MG63 (cell line): ENCODE measurements around the gene DNAH8. TPM values are rescaled to one million over a fixed set of nuclear protein-coding genes. Genes with fewer than 3 reads are reported as not detected.
A peak's percentile ranks its signal among the peaks of the same experiment; 100 is the strongest.

Experiments
- DNase-seq: peaks from one replicate; pipeline ENCODE4 v3.0.0-alpha.2; 2020
- H3K27me3 ChIP-seq: fragments of 250-450 bp; sonication (Bioruptor Pico); 2 replicates; pipeline ENCODE4 v1.5.1; 2020; ENCODE audit warnings: mild to moderate bottlenecking, moderate library complexity
- H3K36me3 ChIP-seq: fragments of 250-450 bp; sonication (Bioruptor Pico); 2 replicates; pipeline ENCODE4 v1.5.1; 2020; ENCODE audit warnings: mild to moderate bottlenecking, moderate library complexity
- H3K4me3 ChIP-seq: fragments of 250-450 bp; sonication (Bioruptor Pico); 2 replicates; pipeline ENCODE4 v1.5.1; 2020; ENCODE audit warnings: mild to moderate bottlenecking, moderate library complexity
- H3K9me3 ChIP-seq: fragments of 250-450 bp; sonication (Bioruptor Pico); 2 replicates; pipeline ENCODE4 v1.5.1; 2020; ENCODE audit warnings: mild to moderate bottlenecking, moderate library complexity
- total RNA-seq: library from RNA; depleted of rRNA; stranded (reverse); fragments of >200 nt; shearing (Covaris generic); gene quantifications from 2 replicates; pipeline ENCODE4 v1.2.3, GENCODE V29; 2014; ENCODE audit warnings: low replicate concordance

The DNAH8 gene
- total RNA-seq, 1 experiment from 2014 or later, result 1.2 TPM

- Histone ChIP-seq H3K9me3 (no peaks in the 10 kb centered on the region), H3K36me3 (no peaks in the 10 kb centered on the region), H3K4me3 (no peak overlapping the region), H3K27me3 (peaks cover 42% of the 10 kb centered on the region)
- no peak for DNase-seq
Measured at GRCh38 chr6:39017547-39017880, 302.4 kb downstream of the DNAH8 start.

DNA sequence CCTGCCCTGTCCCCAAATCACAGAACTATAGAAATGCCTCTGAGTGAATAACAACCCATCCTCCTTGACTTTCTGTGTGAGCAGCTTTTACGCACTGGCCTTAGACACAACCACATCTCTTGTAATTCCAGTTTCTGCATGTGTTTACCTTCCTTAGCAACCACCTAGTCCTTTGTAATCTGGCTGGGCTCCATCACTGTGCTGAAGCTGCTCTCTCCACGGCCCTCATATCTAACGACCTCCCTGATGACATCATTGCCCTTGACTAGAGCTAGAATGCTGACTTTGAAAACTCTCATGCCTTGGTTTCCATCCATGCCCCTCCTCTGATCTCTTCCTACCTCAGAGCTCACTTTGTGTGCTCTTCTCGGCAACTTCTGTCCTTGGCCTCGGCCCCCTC, 303.0 kb downstream of the DNAH8 start:
- H3K27me3 ChIP-seq, result peaks cover 44% of the 10 kb centered on the region
- H3K4me3 ChIP-seq, result no peak overlapping the region
- no peaks in the 10 kb centered on the region for H3K36me3 ChIP-seq
- no peaks in the 10 kb centered on the region for H3K9me3 ChIP-seq
- no peak for DNase-seq

DNA sequence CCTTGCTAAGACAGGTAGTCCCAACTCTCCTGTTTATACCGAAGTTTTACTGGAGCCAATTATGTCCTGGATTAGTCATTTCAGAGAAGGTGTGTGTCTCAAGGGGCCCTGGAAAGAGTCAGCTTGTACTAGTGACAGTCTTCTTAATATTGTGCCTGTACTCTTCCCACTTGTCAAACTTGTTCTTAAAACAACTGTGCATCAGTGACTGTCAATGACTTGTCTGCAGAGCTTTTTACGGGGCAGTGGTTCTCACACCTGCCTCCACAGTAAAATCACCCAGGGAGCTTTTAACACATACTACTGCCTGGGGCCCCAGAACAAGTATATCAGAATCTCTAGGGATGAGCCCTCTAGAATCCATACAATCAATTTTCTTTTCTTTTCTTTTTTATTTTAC, 305.0 kb downstream of the DNAH8 start:
- Histone ChIP-seq H3K9me3 (no peaks in the 10 kb centered on the region), H3K4me3 (no peak overlapping the region), H3K36me3 (no peaks in the 10 kb centered on the region), H3K27me3 (peaks cover 58% of the 10 kb centered on the region)
- no peak for DNase-seq

GRCh38 chr6:39021041-39021440, 305.9 kb downstream of the DNAH8 start:
- H3K9me3 ChIP-seq, result no peaks in the 10 kb centered on the region

GRCh38 chr6:39021779-39022178, 306.7 kb downstream of the DNAH8 start:
- Histone ChIP-seq H3K27me3 (peaks cover 66% of the 10 kb centered on the region), H3K9me3 (no peaks in the 10 kb centered on the region), H3K4me3 (no peak overlapping the region), H3K36me3 (no peaks in the 10 kb centered on the region)
- no peak for DNase-seq

More at GRCh38 chr6:39021041-39021440, 305.9 kb downstream of the DNAH8 start:
- Histone ChIP-seq H3K4me3 (no peak overlapping the region), H3K36me3 (no peaks in the 10 kb centered on the region), H3K27me3 (peaks cover 64% of the 10 kb centered on the region)
- DNase-seq, result no peak

DNA sequence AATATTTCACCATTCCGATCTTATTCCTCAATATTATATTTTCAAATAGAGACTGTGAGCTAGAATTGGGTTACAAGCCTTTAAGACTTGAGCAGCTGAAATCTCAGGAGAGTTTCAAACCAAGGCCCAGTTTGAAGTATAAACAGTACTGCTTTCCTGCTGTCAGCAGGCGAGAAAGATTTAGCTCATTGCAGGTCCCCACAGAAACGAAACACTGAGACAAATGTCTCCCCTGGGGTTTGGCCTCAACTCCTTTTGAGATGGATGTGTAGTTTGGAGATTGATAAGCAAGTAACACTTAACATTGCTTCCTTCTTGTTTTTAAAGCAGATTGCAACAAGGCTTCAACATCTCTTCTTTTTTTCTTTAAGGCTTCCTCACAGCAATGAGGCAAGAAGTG, 311.1 kb downstream of the DNAH8 start:
- H3K36me3 ChIP-seq, result no peaks in the 10 kb centered on the region
- H3K4me3 ChIP-seq, result no peak overlapping the region
- no peak for DNase-seq
- peaks cover 73% of the 10 kb centered on the region for H3K27me3 ChIP-seq
- no peaks in the 10 kb centered on the region for H3K9me3 ChIP-seq

DNA sequence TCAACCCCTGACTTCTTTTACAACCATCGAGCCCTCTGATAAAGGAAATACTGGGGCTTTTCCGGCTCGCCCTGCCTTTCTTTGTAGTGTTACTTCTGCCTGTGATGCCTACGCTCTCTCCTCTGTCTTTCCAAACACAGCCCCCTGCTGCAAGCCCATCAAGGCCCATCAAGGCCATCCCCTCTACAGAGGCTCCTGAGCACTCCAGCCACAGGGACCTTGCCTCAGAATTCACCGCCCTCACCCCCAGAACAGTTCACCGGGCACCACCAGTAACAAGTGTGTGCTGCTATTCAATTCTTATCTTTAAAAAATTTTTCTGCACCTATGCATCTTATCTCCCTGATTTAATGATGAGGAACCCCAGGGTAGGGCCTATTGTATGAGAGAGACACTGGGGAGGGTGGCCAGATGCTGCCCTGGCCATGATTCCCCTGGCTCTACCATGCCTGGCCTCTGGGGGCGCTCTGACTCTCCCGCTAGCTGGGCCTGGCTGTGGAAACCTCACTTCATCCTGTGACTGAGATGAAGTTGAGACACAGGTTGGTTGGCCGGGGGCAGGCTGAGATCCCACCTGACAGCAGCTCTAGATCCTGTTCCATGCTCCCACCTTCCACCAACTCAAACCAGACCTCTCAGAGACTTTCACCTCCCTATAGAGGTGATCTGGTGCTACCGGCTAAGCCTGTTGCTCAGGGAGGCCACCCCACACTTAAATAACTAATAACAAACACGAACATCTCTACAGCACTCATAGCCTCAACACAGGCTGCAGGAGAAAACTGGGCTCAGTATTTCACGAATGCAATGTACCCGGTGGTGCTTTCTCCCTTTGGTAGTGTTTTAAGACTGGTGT, 314.3 kb downstream of the DNAH8 start:
- DNase-seq, result peak; percentile 74
- peaks cover 87% of the 10 kb centered on the region for H3K27me3 ChIP-seq

DNA sequence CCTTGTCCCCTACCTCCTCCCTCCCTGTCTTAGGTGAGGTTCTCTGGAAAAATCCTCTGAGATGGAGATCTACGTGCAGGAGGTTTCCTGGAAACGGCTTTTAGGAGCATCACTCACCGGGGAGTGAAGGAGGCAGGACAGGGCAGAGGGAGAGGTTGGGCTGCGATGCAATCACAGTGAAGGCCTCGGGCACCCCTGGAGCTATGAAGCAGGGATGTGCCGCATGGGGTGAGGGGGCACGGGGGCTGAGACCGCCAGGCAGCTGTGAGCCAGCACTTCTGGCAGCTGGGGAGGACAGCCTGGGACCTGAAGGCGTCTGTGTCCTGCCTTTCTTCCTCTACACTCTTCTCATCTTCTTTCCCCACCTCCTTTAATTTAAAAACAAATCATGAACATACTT, 320.6 kb downstream of the DNAH8 start:
- Histone ChIP-seq H3K27me3 (peaks cover 97% of the 10 kb centered on the region), H3K36me3 (no peaks in the 10 kb centered on the region), H3K4me3 (no peak overlapping the region), H3K9me3 (no peaks in the 10 kb centered on the region)
- no peak for DNase-seq

More for the DNA sequence above, 314.3 kb downstream of the DNAH8 start:
- no peaks in the 10 kb centered on the region for H3K9me3 ChIP-seq
- H3K36me3 ChIP-seq, result no peaks in the 10 kb centered on the region
- H3K4me3 ChIP-seq, result no peak overlapping the region

DNA sequence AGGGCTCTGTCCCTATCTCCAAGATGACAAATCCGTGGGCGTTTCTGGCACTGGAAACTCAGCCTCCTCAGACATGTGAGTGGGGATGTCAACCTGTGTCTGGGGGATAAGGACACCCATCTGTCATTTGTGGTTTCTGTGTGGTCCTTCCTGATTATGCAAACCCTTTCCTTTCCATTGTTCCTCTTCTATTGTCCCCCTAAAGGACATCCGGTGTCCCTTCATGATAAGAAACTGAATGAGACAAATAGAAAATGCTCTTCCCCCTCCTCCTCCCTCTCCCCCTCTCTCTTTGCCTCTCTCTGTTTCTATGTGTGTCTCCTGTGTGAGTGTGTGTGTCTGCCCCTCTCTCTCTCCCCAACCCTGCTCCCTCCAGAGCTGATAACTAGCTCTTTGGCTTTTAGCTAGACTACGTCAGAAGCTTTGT, 322.0 kb downstream of the DNAH8 start:
- Histone ChIP-seq H3K36me3 (no peaks in the 10 kb centered on the region), H3K9me3 (no peaks in the 10 kb centered on the region), H3K27me3 (peaks cover 94% of the 10 kb centered on the region), H3K4me3 (no peak overlapping the region)
- DNase-seq, result no peak

DNA sequence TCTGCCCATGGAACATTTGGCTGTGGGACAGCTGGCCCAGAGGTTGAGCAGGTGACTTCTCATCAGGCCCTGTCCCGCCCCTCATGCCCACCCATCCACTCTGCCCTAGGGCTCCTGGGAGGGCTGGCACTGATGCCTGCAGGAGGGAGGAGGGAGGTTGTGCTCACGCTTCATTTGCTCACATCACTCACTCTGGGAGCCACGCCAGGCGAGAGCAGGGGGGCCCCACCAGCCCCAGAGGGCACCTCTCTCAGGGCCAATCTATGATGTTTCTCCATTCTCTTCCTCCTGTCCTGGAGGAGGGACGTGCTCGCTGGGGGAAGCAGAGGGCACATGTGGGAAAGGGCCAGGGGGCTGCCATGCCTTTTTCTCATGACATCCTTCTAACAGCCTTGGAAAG, 322.6 kb downstream of the DNAH8 start:
- Histone ChIP-seq H3K27me3 (peaks cover 93% of the 10 kb centered on the region), H3K36me3 (no peaks in the 10 kb centered on the region), H3K9me3 (no peaks in the 10 kb centered on the region), H3K4me3 (no peak overlapping the region)
- no peak for DNase-seq

- H3K27me3 ChIP-seq, result peaks cover 76% of the 10 kb centered on the region
- DNase-seq, result no peak
- H3K36me3 ChIP-seq, result no peaks in the 10 kb centered on the region
- no peak overlapping the region for H3K4me3 ChIP-seq
- no peaks in the 10 kb centered on the region for H3K9me3 ChIP-seq
Measured at GRCh38 chr6:39040080-39040673, 325.1 kb downstream of the DNAH8 start.

DNA sequence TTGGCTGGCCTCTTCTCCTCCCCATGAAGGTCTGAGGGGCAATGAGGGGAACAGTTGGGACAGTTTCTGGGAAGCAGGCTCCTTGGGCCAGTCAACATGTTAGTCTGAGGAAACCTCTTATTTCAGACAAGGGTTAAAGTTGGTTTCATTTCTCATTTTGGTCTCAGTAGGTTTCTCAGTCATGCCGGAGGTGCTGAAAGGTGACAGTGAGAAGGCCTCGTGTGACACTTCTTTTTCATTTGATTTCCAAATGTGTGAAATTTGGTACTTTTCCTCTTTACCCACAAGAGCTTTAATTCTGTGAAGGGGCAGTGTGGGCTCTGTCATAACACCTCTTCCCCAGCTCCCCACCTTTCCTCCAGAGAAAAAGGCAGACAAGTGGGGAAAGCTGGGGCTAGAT, 326.0 kb downstream of the DNAH8 start:
- no peak for DNase-seq
- H3K27me3 ChIP-seq, result peaks cover 67% of the 10 kb centered on the region
- H3K4me3 ChIP-seq, result no peak overlapping the region
- no peaks in the 10 kb centered on the region for H3K9me3 ChIP-seq
- H3K36me3 ChIP-seq, result no peaks in the 10 kb centered on the region

DNA sequence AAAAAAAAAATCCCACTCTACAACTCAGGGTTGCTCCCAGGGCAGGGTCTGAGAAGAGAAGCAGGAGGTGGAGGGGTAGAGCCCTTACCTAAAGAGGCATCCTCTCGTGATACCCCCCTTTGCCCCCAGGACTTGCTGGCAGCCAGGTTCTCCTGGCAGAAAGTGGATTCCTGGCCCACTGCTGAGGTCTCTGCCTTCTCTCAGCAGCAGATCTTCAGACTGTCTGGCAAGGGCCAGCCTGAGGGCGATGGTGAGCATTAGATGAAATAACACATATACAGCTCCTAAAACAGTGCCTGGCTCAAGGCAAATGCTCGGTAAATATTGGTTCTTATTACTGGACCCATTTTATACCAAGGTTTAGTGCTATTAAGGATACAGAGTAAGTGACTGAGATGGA, 328.7 kb downstream of the DNAH8 start:
- Histone ChIP-seq H3K4me3 (no peak overlapping the region), H3K27me3 (peaks cover 67% of the 10 kb centered on the region), H3K36me3 (no peaks in the 10 kb centered on the region), H3K9me3 (no peaks in the 10 kb centered on the region)
- no peak for DNase-seq

DNA sequence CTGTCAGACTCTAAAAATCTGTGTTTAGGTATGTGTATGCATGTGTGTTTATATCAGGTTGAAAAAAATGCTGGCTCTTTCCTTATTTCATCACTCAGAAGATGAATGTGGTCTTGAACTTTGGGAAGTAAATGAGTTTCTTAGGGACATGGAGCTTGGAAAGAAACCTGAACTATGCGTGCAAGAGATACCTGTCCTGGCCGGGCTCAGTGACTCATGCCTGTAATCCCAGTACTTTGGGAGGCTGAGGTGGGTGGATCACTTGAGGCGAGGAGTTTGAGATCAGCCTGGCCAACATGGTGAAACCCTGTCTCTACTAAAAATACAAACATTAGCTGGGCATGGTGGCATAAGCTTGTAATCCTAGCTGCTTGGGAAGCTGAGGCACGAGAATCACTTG, 329.1 kb downstream of the DNAH8 start:
- Histone ChIP-seq H3K9me3 (no peaks in the 10 kb centered on the region), H3K4me3 (no peak overlapping the region)

DNA sequence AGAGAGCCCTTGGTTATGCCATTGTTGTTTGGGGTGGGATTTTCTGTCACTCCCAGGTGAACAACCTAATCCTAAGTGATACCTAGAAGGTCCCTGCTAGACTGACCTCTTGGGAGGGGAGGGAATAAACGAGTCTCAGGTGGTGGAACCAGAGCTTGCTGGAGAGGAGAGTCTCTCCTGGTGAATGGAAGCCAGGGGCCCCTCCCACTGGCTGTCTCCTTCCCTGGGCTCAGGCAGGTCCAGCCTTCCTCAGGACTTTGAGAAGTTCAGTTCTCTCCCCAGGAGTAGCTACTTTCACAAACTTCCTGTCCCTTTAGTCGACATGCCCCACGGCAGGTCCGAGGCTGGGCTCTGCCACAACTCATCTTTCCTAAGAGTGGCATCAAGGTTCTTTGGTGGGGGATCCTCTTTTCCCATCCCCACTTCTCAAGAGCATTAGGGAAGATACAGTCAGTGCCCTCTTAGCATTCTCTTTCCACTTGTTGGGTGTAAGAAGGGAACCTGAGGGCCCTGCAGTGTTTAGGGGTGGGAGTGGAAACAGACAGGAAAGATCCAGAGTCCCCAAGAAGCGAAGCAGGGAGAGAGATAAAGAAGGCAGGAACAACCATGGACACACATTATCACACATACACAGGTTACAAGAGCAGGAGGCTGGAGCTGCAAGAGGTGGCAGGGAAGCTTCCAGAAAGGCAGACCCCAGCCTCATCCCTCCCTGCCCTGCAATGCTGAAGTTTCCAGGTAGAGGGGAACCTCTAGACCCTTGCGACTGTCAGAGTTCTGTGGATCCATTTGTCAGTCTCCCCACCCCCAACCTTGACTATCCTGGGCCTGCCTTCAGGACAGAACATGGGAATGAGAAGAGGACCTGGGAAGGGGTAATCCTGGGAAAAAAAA, 332.6 kb downstream of the DNAH8 start:
- no peak overlapping the region; the same call in 1 of the 2 replicates for H3K4me3 ChIP-seq
- no peaks in the 10 kb centered on the region for H3K9me3 ChIP-seq
- H3K36me3 ChIP-seq, result no peaks in the 10 kb centered on the region
- peaks cover 43% of the 10 kb centered on the region for H3K27me3 ChIP-seq
- no peak for DNase-seq

More for the DNA sequence above, 329.1 kb downstream of the DNAH8 start:
- DNase-seq, result no peak
- Histone ChIP-seq H3K36me3 (no peaks in the 10 kb centered on the region), H3K27me3 (peaks cover 67% of the 10 kb centered on the region)

- Histone ChIP-seq H3K4me3 (peak within 1 kb of the TSS; percentile 20), H3K36me3 (no peaks in the 10 kb centered on the region), H3K27me3 (peaks cover 37% of the 10 kb centered on the region), H3K9me3 (no peaks in the 10 kb centered on the region)
- DNase-seq, result peak; percentile 45
Measured at GRCh38 chr6:39048481-39049399, 333.6 kb downstream of the DNAH8 start, which contains the start of gene GLP1R. Gene GLP1R, plus strand, starts transcription at chr6:39048781. Its CDS starts 60 bp downstream, at chr6:39048841.
